Subcutaneous adipose tissue (tissue), 4 donors: ENCODE results near the gene TRIM54. TPM values are rescaled to one million over a fixed set of nuclear protein-coding genes. Genes with fewer than 3 reads are reported as not detected.

ENCODE experiments used
- CTCF ChIP-seq: fragments of 450-650 bp; IDR thresholded peaks from one replicate; pipeline ENCODE4 v1.5.1; 2016; ENCODE audit warnings: low read depth, mild to moderate bottlenecking, control low read depth, antibody characterized with exemption, moderate library complexity
- total RNA-seq, 4 donors: library from RNA; depleted of rRNA; stranded (reverse); fragments of >200 nt; gene quantifications; one replicate each; pipeline ENCODE4 v1.1.0, GENCODE V29; 2016

Gene TRIM54
- total RNA-seq, 4 donors from 2014 or later = 0.66 TPM; not detected in 3

GRCh38 chr2:27313882-27314645, 31.8 kb downstream of the TRIM54 start:
- no peak for TF ChIP-seq CTCF

GRCh38 chr2:27314709-27315108, 32.5 kb downstream of the TRIM54 start:
- TF ChIP-seq CTCF = no peak

DNA sequence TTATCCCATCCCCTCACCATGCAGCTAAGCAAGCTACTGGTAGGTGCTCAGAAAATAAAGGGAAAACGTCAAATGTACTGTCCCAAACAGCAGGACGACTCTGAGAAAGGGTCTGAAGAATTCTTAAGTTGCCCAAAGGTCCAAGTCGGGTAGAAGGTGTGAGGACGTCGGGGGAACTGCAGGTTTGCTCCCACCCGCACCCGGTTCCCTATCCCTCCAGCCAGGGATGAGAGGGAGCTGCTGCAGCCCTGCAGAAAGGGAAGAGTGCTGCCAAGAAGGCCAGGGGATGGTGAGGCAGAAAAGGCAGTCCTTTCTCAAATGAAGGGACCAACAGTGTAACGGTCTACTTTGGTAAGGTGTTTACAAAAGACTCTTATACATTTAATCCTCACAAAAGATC, 32.9 kb downstream of the TRIM54 start:
- TF ChIP-seq CTCF = no peak

DNA sequence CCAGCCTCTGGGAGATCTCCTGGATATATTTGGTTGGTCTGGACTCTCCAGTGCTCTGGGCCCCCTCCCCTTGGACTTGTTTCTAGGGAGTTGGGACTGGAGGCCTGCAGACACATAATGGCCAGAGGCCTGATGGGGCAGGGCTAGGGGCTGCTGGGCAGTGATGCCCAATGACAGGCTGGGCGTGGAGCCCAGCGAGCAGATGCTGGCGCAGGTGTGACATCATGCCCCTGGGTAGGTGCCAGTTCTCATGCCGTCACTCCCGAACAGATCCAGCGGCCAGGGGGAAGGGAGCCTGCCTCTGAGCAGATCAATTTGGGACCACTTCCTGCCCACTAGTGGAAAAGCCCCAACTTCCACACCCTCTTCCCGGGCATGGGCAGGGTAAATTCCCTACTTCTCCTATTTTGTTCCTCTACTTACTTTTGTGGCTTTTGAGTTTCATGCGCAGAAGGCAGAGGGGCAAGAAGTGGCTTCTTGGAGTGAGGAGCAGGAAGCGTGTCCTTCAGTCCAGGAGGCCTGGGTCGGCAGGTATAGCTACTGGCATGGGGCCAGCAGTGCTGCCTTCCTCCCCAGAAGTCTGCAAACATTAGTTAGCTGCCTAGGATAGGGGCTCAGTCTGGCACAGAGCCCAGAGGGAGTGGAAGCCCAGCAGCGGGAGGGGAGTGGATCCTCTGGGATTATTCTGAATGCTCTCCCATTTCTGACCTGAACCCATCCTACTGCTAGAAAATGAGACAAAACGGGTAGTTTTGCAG, 34.6 kb downstream of the TRIM54 start:
- TF ChIP-seq CTCF = no peak

DNA sequence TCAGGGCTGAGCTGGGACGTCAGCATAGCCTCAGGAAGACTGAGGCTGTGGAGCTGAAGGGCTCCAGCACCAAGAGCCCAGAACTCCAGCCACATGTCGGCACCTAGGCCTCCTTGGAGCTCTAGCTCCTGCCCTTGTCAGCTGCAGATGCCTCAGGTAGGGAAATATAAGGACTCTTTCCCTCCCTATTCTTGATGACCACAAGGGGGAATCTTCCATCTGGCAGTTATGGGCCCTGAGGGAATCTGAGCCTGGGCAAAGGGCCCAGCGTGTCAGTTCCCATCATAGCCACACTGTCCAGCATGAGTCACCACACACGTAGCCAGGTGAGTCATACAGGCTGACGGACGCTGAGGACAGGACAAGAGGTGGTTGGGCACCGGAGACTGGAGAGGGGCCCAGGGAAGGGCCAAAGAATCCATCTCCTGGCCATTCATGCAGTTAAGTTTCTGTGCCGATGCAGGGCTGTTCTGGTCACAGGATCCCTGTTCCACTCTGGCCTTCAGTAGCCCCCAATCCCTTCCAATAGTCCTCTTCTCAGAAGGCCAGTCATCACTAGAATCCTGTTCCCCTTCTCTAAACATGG, 38.8 kb downstream of the TRIM54 start:
- TF ChIP-seq CTCF = no peak

DNA sequence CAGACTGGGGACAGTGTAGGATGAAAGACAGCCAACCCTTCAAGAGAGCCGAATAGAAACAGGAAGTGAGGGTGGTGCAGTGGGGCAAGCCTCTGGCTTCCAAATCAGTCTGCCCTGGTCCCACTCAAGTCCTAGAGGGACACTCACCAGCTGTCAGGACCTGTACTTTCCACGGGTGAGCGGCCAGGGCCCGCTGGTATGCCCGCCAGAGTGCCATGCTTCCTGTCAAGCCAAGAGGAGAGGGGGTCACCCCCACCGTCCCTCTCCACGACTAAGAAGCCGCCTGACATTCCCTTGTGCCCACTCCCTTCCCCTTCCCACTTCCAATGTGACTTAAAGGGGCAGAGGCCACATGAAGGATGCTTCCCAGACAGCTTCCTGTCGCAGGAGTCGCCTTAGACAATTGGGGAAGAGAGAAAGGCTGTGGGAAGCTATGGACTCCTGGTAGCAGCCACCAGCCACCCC, 40.1 kb downstream of the TRIM54 start:
- TF ChIP-seq CTCF = no peak
